ENCODE results near the gene CDH18. TPM values are rescaled to one million over a fixed set of nuclear protein-coding genes. Genes with fewer than 3 reads are reported as not detected.

The CDH18 gene
- total RNA-seq, 2 experiments from 2014 or later = not detected

DNA sequence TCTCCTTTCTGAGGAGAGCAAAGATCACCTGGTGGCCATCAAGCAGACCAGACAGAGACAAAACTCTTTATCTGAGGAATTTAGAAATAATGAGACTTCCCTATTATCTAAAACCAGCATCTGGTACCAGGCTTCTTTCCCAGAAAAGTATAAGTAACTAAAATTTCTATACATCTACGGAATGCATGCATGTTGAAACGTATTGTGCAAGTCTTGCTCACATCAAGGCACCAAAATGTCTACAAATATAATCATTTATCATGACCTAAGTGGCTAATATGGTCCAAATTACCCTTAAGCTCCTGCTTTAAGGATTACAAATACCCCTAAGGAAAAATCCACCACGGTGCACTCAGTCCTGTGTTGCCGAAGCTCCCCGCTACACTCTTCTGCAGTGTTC, 286.3 kb downstream of the CDH18 start:
- Histone ChIP-seq H2AFZ (ENCODE audit: low read length) (no peak overlapping the region), H3K79me2 (ENCODE audit: insufficient read depth, low read depth, low read length) (no peaks in the 10 kb centered on the region), H3K4me2 (ENCODE audit: low read length) (no peak overlapping the region), H3K36me3 (ENCODE audit: insufficient read depth, low read length) (no peaks in the 10 kb centered on the region), H3K9me3 (ENCODE audit: low read length) (no peaks in the 10 kb centered on the region), H3K4me3 (ENCODE audit: low read depth, low read length, poor library complexity, severe bottlenecking) (no peak overlapping the region), H3K9me2 (ENCODE audit: insufficient read depth, low read length) (no peaks in the 10 kb centered on the region; the same call in 1 of the 2 replicates), H3K4me1 (ENCODE audit: insufficient read depth, low read length, poor library complexity, severe bottlenecking) (no peaks in the 10 kb centered on the region), H4K20me1 (ENCODE audit: insufficient read depth, low read length) (no peaks in the 10 kb centered on the region), H3K27ac (ENCODE audit: low read depth, low read length, poor library complexity, severe bottlenecking) (no peak overlapping the region)
- DNase-seq (ENCODE audit: low spot score) = no peak
- ChIA-PET POLR2A (interaction anchor here (0.7 kb wide), 1 partner anchor 548 kb away, joined by 3 read pairs; no protein-coding TSS in a partner anchor), CTCF (ENCODE audit: unreplicated experiment) (no interaction called here)
- TF ChIP-seq, protein P1, sequence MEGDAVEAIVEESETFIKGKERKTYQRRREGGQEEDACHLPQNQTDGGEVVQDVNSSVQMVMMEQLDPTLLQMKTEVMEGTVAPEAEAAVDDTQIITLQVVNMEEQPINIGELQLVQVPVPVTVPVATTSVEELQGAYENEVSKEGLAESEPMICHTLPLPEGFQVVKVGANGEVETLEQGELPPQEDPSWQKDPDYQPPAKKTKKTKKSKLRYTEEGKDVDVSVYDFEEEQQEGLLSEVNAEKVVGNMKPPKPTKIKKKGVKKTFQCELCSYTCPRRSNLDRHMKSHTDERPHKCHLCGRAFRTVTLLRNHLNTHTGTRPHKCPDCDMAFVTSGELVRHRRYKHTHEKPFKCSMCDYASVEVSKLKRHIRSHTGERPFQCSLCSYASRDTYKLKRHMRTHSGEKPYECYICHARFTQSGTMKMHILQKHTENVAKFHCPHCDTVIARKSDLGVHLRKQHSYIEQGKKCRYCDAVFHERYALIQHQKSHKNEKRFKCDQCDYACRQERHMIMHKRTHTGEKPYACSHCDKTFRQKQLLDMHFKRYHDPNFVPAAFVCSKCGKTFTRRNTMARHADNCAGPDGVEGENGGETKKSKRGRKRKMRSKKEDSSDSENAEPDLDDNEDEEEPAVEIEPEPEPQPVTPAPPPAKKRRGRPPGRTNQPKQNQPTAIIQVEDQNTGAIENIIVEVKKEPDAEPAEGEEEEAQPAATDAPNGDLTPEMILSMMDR (conservative IDR thresholded peaks at IDR 0.05; ENCODE audit: low read length) = no peak
- no peak for TF ChIP-seq EZH2phosphoT487 (IDR thresholded peaks at IDR 0.05; ENCODE audit: borderline replicate concordance, low read depth, low read length)
- intact Hi-C loops (cut with micrococcal nuclease; ENCODE audit: unreplicated experiment) = no loop called here
- BruUV-seq (replicated peaks) = no TSS peak

DNA sequence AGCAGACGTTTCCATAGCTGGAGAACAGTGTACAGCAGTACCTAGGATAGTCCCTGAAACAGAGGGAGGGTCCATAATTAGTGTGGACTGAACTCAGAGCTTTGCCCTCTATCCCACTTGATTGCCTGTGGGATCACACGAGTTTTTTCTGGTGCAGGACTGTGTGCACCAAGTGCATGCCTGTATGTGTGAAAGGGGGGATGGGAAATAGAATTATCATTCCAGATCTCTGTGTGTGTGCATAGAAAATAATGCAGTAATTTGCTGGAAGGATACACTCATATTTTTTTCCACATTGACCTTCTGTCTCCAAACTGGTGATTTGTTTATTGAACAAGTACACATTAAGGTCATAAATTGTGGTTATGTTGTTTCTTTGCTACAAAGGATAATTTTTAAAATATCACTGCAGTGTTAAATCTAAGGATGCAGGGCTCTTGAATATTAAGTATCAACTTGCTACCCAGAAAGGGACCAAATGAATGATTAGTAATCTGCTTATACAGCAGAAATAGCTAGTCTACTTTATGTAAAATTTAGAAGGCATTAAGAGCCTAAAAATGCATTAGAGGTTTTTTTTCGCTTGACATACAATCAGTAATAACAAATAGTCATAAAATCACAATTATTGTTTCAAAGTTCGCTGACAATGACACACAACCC, 292.9 kb downstream of the CDH18 start:
- H3K4me2 ChIP-seq (ENCODE audit: low read length) = no peak overlapping the region
- no peaks in the 10 kb centered on the region for H3K9me3 ChIP-seq (ENCODE audit: low read length)
- no peak overlapping the region for H3K4me3 ChIP-seq (ENCODE audit: low read depth, low read length, poor library complexity, severe bottlenecking)
- ChIA-PET POLR2A (no interaction called here), CTCF (ENCODE audit: unreplicated experiment) (no interaction called here)
- intact Hi-C loops (cut with micrococcal nuclease; ENCODE audit: unreplicated experiment) = no loop called here
- no peaks in the 10 kb centered on the region for H3K36me3 ChIP-seq (ENCODE audit: insufficient read depth, low read length)
- H3K27ac ChIP-seq (ENCODE audit: low read depth, low read length, poor library complexity, severe bottlenecking) = no peak overlapping the region
- no peaks in the 10 kb centered on the region; the same call in 1 of the 2 replicates for H3K9me2 ChIP-seq (ENCODE audit: insufficient read depth, low read length)
- no TSS peak for BruUV-seq (replicated peaks)
- DNase-seq (ENCODE audit: low spot score) = no peak
- H2AFZ ChIP-seq (ENCODE audit: low read length) = no peak overlapping the region
- no peak for TF ChIP-seq EZH2phosphoT487 (IDR thresholded peaks at IDR 0.05; ENCODE audit: borderline replicate concordance, low read depth, low read length)
- TF ChIP-seq, protein P1 (conservative IDR thresholded peaks at IDR 0.05; ENCODE audit: low read length) = no peak
- no peaks in the 10 kb centered on the region for H4K20me1 ChIP-seq (ENCODE audit: insufficient read depth, low read length)
- H3K4me1 ChIP-seq (ENCODE audit: insufficient read depth, low read length, poor library complexity, severe bottlenecking) = no peaks in the 10 kb centered on the region
- H3K79me2 ChIP-seq (ENCODE audit: insufficient read depth, low read depth, low read length) = no peaks in the 10 kb centered on the region

GRCh38 chr5:19690978-19691377, 297.0 kb downstream of the CDH18 start:
- H3K4me3 ChIP-seq (ENCODE audit: low read depth, low read length, poor library complexity, severe bottlenecking) = no peak overlapping the region
- no peak for DNase-seq (ENCODE audit: low spot score)
- H3K4me1 ChIP-seq (ENCODE audit: insufficient read depth, low read length, poor library complexity, severe bottlenecking) = no peaks in the 10 kb centered on the region
- H3K36me3 ChIP-seq (ENCODE audit: insufficient read depth, low read length) = no peaks in the 10 kb centered on the region
- no peaks in the 10 kb centered on the region for H3K9me3 ChIP-seq (ENCODE audit: low read length)
- intact Hi-C loops (cut with micrococcal nuclease; ENCODE audit: unreplicated experiment) = no loop called here
- no peak overlapping the region for H3K4me2 ChIP-seq (ENCODE audit: low read length)
- no TSS peak for BruUV-seq (replicated peaks)
- no peak overlapping the region for H2AFZ ChIP-seq (ENCODE audit: low read length)
- ChIA-PET POLR2A (interaction anchor here (0.5 to 0.7 kb wide), 2 partner anchors 133 to 702 kb away, joined by 3 read pairs; no protein-coding TSS in a partner anchor), CTCF (ENCODE audit: unreplicated experiment) (no interaction called here)
- H3K79me2 ChIP-seq (ENCODE audit: insufficient read depth, low read depth, low read length) = no peaks in the 10 kb centered on the region
- no peaks in the 10 kb centered on the region for H4K20me1 ChIP-seq (ENCODE audit: insufficient read depth, low read length)
- no peak for TF ChIP-seq EZH2phosphoT487 (IDR thresholded peaks at IDR 0.05; ENCODE audit: borderline replicate concordance, low read depth, low read length)
- TF ChIP-seq, protein P1 (conservative IDR thresholded peaks at IDR 0.05; ENCODE audit: low read length) = no peak
- no peaks in the 10 kb centered on the region for H3K9me2 ChIP-seq (ENCODE audit: insufficient read depth, low read length)
- no peak overlapping the region for H3K27ac ChIP-seq (ENCODE audit: low read depth, low read length, poor library complexity, severe bottlenecking)
